Body of pancreas (tissue), 4 donors: ENCODE data around the gene SYNPR.

Experiments used
- CTCF ChIP-seq, 7 experiments: fragments of 450-650 bp in 4 of 7; fragments of 200-600 bp in 3 of 7; sonication (generic) in 3 of 7; IDR thresholded peaks; one replicate each; pipeline ENCODE4 v1.5.1; 2016 to 2019; ENCODE audit warnings: antibody characterized with exemption in 7 of 7
- POLR2A ChIP-seq, 3 donors: fragments of 450-650 bp; IDR thresholded peaks; one replicate each; pipeline ENCODE4 v1.6.1; 2016; ENCODE audit warnings: antibody characterized with exemption in 3 of 3, mild to moderate bottlenecking in 2 of 3

- TF ChIP-seq CTCF (IDR thresholded peaks at IDR 0.05) (no peak), POLR2A (IDR thresholded peaks at IDR 0.05) (no peak)
Observed at GRCh38 chr3:63642488-63642887, 364.4 kb downstream of the SYNPR start.
